Sigmoid colon (tissue), 4 donors: ENCODE measurements around the gene PAOX.

Experiments
- EP300 ChIP-seq, 4 donors: sonication (generic); formaldehyde crosslinking; IDR thresholded peaks; one replicate each; pipeline ENCODE4 v1.6.1; 2017; ENCODE audit warnings: antibody characterized with exemption in 4 of 4
- POLR2A ChIP-seq, 2 donors: fragments of 450-650 bp; IDR thresholded peaks; one replicate each; pipeline ENCODE4 v1.6.1; 2016; ENCODE audit warnings: antibody characterized with exemption in 2 of 2, mild to moderate bottlenecking in 2 of 2, moderate library complexity in 2 of 2
- POLR2AphosphoS5 ChIP-seq, 4 donors: sonication (generic); formaldehyde crosslinking; IDR thresholded peaks; one replicate each; pipeline ENCODE4 v1.6.1; 2017; ENCODE audit warnings: antibody characterized with exemption in 4 of 4
- TF ChIP-seq, protein P1 (sequence below), 4 experiments: fragments of 450-650 bp in 3 of 4; fragments of 200-600 bp in 1 of 4; IDR thresholded peaks; one replicate each; pipeline ENCODE4 v1.5.1; 2016 to 2019; ENCODE audit warnings: antibody characterized with exemption in 4 of 4, mild to moderate bottlenecking in 3 of 4, moderate library complexity in 2 of 4

DNA sequence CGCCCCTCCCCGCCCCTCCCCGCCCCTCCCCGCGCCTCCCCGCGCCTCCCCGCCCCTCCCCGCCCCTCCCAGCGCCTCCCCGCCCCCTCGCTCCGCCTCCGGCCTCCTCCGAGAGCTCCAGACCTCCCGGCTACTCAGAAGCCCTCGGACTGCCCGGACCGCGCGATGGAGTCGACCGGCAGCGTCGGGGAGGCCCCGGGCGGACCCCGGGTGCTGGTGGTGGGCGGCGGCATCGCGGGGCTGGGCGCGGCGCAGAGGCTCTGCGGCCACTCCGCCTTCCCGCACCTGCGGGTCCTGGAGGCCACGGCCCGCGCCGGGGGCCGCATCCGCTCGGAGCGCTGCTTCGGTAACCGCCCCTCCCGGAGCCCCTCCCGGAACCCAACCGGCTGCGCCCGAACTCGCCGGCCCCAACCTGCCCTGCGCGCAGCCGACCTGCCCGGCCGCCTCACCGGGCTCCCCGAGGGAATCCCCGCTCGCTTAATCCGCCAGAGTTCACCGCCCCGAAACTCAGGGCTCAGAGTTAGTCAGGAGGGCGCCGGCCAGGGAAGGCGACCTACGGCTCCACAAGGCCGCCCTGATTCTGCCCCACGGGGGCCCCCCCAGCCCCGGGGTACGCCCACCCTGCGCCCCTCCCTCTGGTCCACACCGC lies at the start of gene PAOX:
- TF ChIP-seq EP300 (IDR thresholded peaks at IDR 0.05) = no peak
- TF ChIP-seq POLR2AphosphoS5 (IDR thresholded peaks at IDR 0.05) = peak in 2 of 4 donors; percentile 28 to 77
- TF ChIP-seq, protein P1, sequence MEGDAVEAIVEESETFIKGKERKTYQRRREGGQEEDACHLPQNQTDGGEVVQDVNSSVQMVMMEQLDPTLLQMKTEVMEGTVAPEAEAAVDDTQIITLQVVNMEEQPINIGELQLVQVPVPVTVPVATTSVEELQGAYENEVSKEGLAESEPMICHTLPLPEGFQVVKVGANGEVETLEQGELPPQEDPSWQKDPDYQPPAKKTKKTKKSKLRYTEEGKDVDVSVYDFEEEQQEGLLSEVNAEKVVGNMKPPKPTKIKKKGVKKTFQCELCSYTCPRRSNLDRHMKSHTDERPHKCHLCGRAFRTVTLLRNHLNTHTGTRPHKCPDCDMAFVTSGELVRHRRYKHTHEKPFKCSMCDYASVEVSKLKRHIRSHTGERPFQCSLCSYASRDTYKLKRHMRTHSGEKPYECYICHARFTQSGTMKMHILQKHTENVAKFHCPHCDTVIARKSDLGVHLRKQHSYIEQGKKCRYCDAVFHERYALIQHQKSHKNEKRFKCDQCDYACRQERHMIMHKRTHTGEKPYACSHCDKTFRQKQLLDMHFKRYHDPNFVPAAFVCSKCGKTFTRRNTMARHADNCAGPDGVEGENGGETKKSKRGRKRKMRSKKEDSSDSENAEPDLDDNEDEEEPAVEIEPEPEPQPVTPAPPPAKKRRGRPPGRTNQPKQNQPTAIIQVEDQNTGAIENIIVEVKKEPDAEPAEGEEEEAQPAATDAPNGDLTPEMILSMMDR (IDR thresholded peaks at IDR 0.05) = no peak
- no peak for TF ChIP-seq POLR2A (IDR thresholded peaks at IDR 0.05)
